PC-3 (cell line): ENCODE measurements around the gene FBXO38. TPM values are rescaled to one million over a fixed set of nuclear protein-coding genes. Genes with fewer than 3 reads are reported as not detected.

ENCODE experiments used
- ATAC-seq: fragments of 200-7000 bp; cut with Tn5 transposase; 2 replicates; pipeline ENCODE4 v1.9.1; 2020; ENCODE audit warnings: mild to moderate bottlenecking, moderate library complexity
- BruUV-seq: library from RNA; stranded (reverse); fragments of 400-500 nt; replicated peaks from 2 replicates; lab custom pipeline; 2021; lab: Mats Ljungman, UMichigan
- CTCF ChIA-PET: fragments of 300-600 bp; sonication (Branson Sonifier 250); formaldehyde crosslinking; loops from one replicate; lab custom pipeline; 2022; ENCODE audit warnings: antibody characterized with exemption; lab: Charles Lee
- POLR2A ChIA-PET: fragments of 300-600 bp; sonication (Branson Sonifier 250); formaldehyde crosslinking; loops from one replicate; lab custom pipeline; 2022; ENCODE audit warnings: antibody characterized with exemption; ENCODE audit not compliant: unreplicated experiment; lab: Charles Lee
- DNase-seq: peaks from one replicate; pipeline ENCODE4 v3.0.0-alpha.2; 2015
- H2AFZ ChIP-seq: fragments of 300-600 bp; sonication (generic); 2 replicates; pipeline ENCODE4 v1.6.0; 2016; ENCODE audit warnings: antibody characterized with exemption, low read length
- H3F3A ChIP-seq: fragments of 300-600 bp; sonication (generic); one replicate; pipeline ENCODE4 v1.6.0; 2017; ENCODE audit warnings: antibody characterized with exemption, low read length, control low read depth, mild to moderate bottlenecking; ENCODE audit not compliant: unreplicated experiment
- H3K27ac ChIP-seq: fragments of 300-600 bp; sonication (generic); 2 replicates; pipeline ENCODE4 v1.5.1; 2016; ENCODE audit warnings: mild to moderate bottlenecking, low read length
- H3K27me3 ChIP-seq: fragments of 300-600 bp; sonication (generic); 2 replicates; pipeline ENCODE4 v1.6.1; 2016; ENCODE audit warnings: low read length, mixed read lengths
- H3K36me3 ChIP-seq: fragments of 300-600 bp; sonication (generic); 2 replicates; pipeline ENCODE4 v1.6.1; 2016; ENCODE audit warnings: low read depth, mixed run types, low read length, mixed read lengths
- H3K4me1 ChIP-seq: fragments of 300-600 bp; sonication (generic); 2 replicates; pipeline ENCODE4 v1.5.1; 2016; ENCODE audit warnings: low read length; ENCODE audit not compliant: insufficient read depth
- H3K4me2 ChIP-seq: fragments of 300-600 bp; sonication (generic); 2 replicates; pipeline ENCODE4 v1.6.0; 2016; ENCODE audit warnings: low read length
- H3K4me3 ChIP-seq: fragments of 300-600 bp; sonication (generic); 2 replicates; pipeline ENCODE4 v1.5.1; 2016; ENCODE audit warnings: mild to moderate bottlenecking, low read length, mixed read lengths
- H3K79me2 ChIP-seq: fragments of 300-600 bp; sonication (generic); 2 replicates; pipeline ENCODE4 v1.6.1; 2017; ENCODE audit warnings: low read length, mixed read lengths
- H3K9ac ChIP-seq: fragments of 300-600 bp; sonication (generic); 2 replicates; pipeline ENCODE4 v1.6.0; 2016; ENCODE audit warnings: mild to moderate bottlenecking, low read length
- H3K9me2 ChIP-seq: fragments of 300-600 bp; sonication (generic); replicated peaks from 2 replicates; pipeline ENCODE4 v1.6.1; 2016; ENCODE audit warnings: mixed run types, low read length, mixed read lengths
- H3K9me3 ChIP-seq: fragments of 300-600 bp; sonication (generic); 2 replicates; pipeline ENCODE4 v1.6.1; 2016; ENCODE audit warnings: low read length, mixed read lengths
- H4K20me1 ChIP-seq: fragments of 300-600 bp; sonication (generic); 2 replicates; pipeline ENCODE4 v1.6.1; 2016; ENCODE audit warnings: low read length, mixed read lengths
- EZH2 ChIP-seq: fragments of 300-600 bp; sonication (generic); IDR thresholded peaks from one replicate; pipeline ENCODE4 v1.6.1; 2017; ENCODE audit warnings: antibody characterized with exemption, mild to moderate bottlenecking, low read length; ENCODE audit not compliant: unreplicated experiment
- EZH2phosphoT487 ChIP-seq: fragments of 300-600 bp; sonication (generic); IDR thresholded peaks from 2 replicates; pipeline ENCODE4 v1.6.1; 2018; ENCODE audit warnings: mild to moderate bottlenecking, antibody characterized with exemption, low read length, borderline replicate concordance
- intact Hi-C: fragments of 100-400 bp; cut with micrococcal nuclease; formaldehyde crosslinking; loops from 2 replicates; pipeline ENCODE4 v1.9.0; 2023
- total RNA-seq: library from RNA; depleted of rRNA; stranded (reverse); fragments of >200 nt; gene quantifications from 2 replicates; pipeline ENCODE4 v1.2.3, GENCODE V29; 2014
- TF ChIP-seq, protein P1 (sequence below): fragments of 300-600 bp; sonication (generic); conservative IDR thresholded peaks from 2 replicates; pipeline ENCODE4 v1.5.1; 2017; ENCODE audit warnings: antibody characterized with exemption, low read depth, mild to moderate bottlenecking, low read length

FBXO38 gene
- total RNA-seq, 1 experiment from 2014 or later, result 42.7 TPM

DNA sequence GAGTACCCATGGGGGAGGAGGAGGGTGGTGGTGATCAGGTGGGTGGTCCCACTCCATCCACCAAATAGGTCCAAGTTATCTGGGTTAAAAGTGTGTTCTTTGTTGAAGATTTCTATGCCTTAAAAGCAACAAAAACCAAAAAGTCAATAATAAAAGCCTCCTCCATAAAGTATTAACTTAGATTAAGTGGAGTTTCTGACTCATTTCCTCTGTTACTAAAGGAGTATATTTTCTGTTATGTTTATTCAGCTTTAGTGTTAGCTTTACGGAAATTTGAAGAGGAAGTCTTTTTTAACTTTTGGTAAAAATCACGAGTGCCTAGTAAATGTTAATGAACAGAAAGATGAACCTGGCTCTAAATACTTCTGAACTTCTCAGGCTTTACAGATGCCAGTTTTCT lies 17.8 kb downstream of the FBXO38 start:
- ChIA-PET CTCF (interaction anchor here (0.6 to 1.0 kb wide), 5 partner anchors 130 to 580 kb away, joined by 3 to 6 read pairs (median 5); no protein-coding TSS in a partner anchor), POLR2A (interaction anchor here (0.6 to 0.7 kb wide), 3 partner anchors 8 to 669 kb away, joined by 3 to 6 read pairs (median 4); no protein-coding TSS in a partner anchor)
- H2AFZ ChIP-seq, result no peak overlapping the region
- 0 out of 2 replicates have a peak overlapping the region, but pooled peaks have one; percentile 3 for H3K9ac ChIP-seq
- no peaks in the 10 kb centered on the region for H3K9me3 ChIP-seq
- no peaks in the 10 kb centered on the region for H3K79me2 ChIP-seq
- peaks cover 16% of the 10 kb centered on the region; the same call in 1 of the 2 replicates for H4K20me1 ChIP-seq
- H3K4me3 ChIP-seq, result no peak overlapping the region
- BruUV-seq, result no TSS peak
- peaks cover 9% of the 10 kb centered on the region for H3F3A ChIP-seq
- peaks cover 44% of the 10 kb centered on the region for H3K4me1 ChIP-seq
- intact Hi-C loops, result no loop called here
- DNase-seq (peak; percentile 66), ATAC-seq (peak; percentile 82)
- H3K27me3 ChIP-seq, result no peaks in the 10 kb centered on the region
- peak overlapping the region; percentile 46 for H3K27ac ChIP-seq
- H3K4me2 ChIP-seq, result peak overlapping the region; percentile 23
- TF ChIP-seq, protein P1, sequence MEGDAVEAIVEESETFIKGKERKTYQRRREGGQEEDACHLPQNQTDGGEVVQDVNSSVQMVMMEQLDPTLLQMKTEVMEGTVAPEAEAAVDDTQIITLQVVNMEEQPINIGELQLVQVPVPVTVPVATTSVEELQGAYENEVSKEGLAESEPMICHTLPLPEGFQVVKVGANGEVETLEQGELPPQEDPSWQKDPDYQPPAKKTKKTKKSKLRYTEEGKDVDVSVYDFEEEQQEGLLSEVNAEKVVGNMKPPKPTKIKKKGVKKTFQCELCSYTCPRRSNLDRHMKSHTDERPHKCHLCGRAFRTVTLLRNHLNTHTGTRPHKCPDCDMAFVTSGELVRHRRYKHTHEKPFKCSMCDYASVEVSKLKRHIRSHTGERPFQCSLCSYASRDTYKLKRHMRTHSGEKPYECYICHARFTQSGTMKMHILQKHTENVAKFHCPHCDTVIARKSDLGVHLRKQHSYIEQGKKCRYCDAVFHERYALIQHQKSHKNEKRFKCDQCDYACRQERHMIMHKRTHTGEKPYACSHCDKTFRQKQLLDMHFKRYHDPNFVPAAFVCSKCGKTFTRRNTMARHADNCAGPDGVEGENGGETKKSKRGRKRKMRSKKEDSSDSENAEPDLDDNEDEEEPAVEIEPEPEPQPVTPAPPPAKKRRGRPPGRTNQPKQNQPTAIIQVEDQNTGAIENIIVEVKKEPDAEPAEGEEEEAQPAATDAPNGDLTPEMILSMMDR, result no peak
- TF ChIP-seq EZH2 (no peak), EZH2phosphoT487 (no peak)
- no peaks in the 10 kb centered on the region for H3K9me2 ChIP-seq
- peaks cover 62% of the 10 kb centered on the region for H3K36me3 ChIP-seq

- Histone ChIP-seq H3K9me3 (no peaks in the 10 kb centered on the region), H4K20me1 (peaks cover 10% of the 10 kb centered on the region; the same call in 1 of the 2 replicates), H3K79me2 (no peaks in the 10 kb centered on the region), H3K9ac (no peak overlapping the region), H3K4me2 (no peak overlapping the region), H3K36me3 (peaks cover 74% of the 10 kb centered on the region), H3K27ac (no peak overlapping the region), H2AFZ (no peak overlapping the region), H3K4me3 (no peak overlapping the region), H3F3A (peaks cover 5% of the 10 kb centered on the region), H3K4me1 (peaks cover 30% of the 10 kb centered on the region), H3K9me2 (no peaks in the 10 kb centered on the region), H3K27me3 (no peaks in the 10 kb centered on the region)
- no TSS peak for BruUV-seq
- ATAC-seq (no peak), DNase-seq (no peak)
- CTCF ChIA-PET, result no interaction called here
- POLR2A ChIA-PET, result no interaction called here
- TF ChIP-seq, protein P1, result no peak
- TF ChIP-seq EZH2phosphoT487 (no peak), EZH2 (no peak)
- intact Hi-C loops, result no loop called here
These were observed 19.6 kb downstream of the FBXO38 start for GRCh38 chr5:148403344-148403743.

- H3K9ac ChIP-seq, result no peak overlapping the region
- H4K20me1 ChIP-seq, result 0 out of 2 replicates have a peak, but pooled peaks cover 5% of the 10 kb centered on the region
- BruUV-seq, result no TSS peak
- H3K4me3 ChIP-seq, result no peak overlapping the region
- H3K4me2 ChIP-seq, result no peak overlapping the region
- no peaks in the 10 kb centered on the region for H3K27me3 ChIP-seq
- no peak overlapping the region for H2AFZ ChIP-seq
- TF ChIP-seq, protein P1, result no peak
- no peak for TF ChIP-seq EZH2phosphoT487
- no peak for TF ChIP-seq EZH2
- ATAC-seq (no peak), DNase-seq (no peak)
- H3K79me2 ChIP-seq, result no peaks in the 10 kb centered on the region
- H3K27ac ChIP-seq, result no peak overlapping the region
- H3K9me3 ChIP-seq, result no peaks in the 10 kb centered on the region
- intact Hi-C loops, result no loop called here
- H3F3A ChIP-seq, result peaks cover under 1% of the 10 kb centered on the region
- peaks cover 11% of the 10 kb centered on the region for H3K4me1 ChIP-seq
- ChIA-PET POLR2A (interaction anchor here (0.7 kb wide), 1 partner anchor 23 kb away, joined by 6 read pairs; no protein-coding TSS in a partner anchor), CTCF (no interaction called here)
- no peaks in the 10 kb centered on the region for H3K9me2 ChIP-seq
- peaks cover 71% of the 10 kb centered on the region for H3K36me3 ChIP-seq
These were observed 22.6 kb downstream of the FBXO38 start for GRCh38 chr5:148406406-148406805.
